ENCODE results near the gene IRF4.

- TF ChIP-seq CTCF (conservative IDR thresholded peaks at IDR 0.05; ENCODE audit: low read length) = no peak
- TF ChIP-seq EZH2phosphoT487 (IDR thresholded peaks at IDR 0.05; ENCODE audit: borderline replicate concordance, low read depth, low read length) = no peak
Observed at GRCh38 chr6:347951-348859, 43.3 kb upstream of the IRF4 start.

All from OCI-LY7 (cell line).